ENCODE data around the gene RTN4R. TPM values are rescaled to one million over a fixed set of nuclear protein-coding genes. Genes with fewer than 3 reads are reported as not detected.
A peak's percentile ranks its signal among the peaks of the same experiment; 100 is the strongest.

The RTN4R gene
- total and polyA plus RNA-seq, 2 of the 13 experiments (the other 11 are each of a cell fraction or from before 2014, with no cell fraction given) = 0.22 to 0.77 TPM

- TF ChIP-seq MXD4 (CRISPR knock-in tag; IDR thresholded peaks at IDR 0.05) (no peak), PREB (CRISPR knock-in tag; IDR thresholded peaks at IDR 0.05) (no peak)
- 7% methylated on average over 5 of the region's 6 CpGs for WGBS (ENCODE audit: low lambda C conversion rate)
- DNase-seq (ENCODE audit: low spot score) = no peak
- ATAC-seq = no peak
- POLR2A ChIA-PET = no interaction called here
- in situ Hi-C loops (cut with HindIII; ENCODE audit: extremely low pct_ligation_motif_present, low pct_unique_long_range_greater_than_20kb) (no loop called here), intact Hi-C loops (cut with micrococcal nuclease; ENCODE audit: unreplicated experiment) (no loop called here)
- Histone ChIP-seq H3K4me2 (ENCODE audit: low read depth, low read length) (no peak overlapping the region), H3K4me1 (ENCODE audit: insufficient read depth, low read length) (no peaks in the 10 kb centered on the region), H3K9me3 (ENCODE audit: low read length) (no peaks in the 10 kb centered on the region), H2AFZ (ENCODE audit: low read length) (no peak overlapping the region), H4K20me1 (ENCODE audit: insufficient read depth, low read length) (0 out of 2 replicates have a peak, but pooled peaks cover 2% of the 10 kb centered on the region), H3K27me3 (ENCODE audit: control insufficient read depth in 1 of 2, insufficient read depth in 2 of 2, low read length in 2 of 2) (peaks cover 5 to 50% of the 10 kb centered on the region in 2 experiments), H3K36me3 (replicated peaks in 1 of 2; ENCODE audit: control insufficient read depth in 1 of 2, insufficient read depth in 2 of 2, low read length in 2 of 2) (no peaks in the 10 kb centered on the region), H3K79me2 (ENCODE audit: insufficient read depth, low read length) (no peaks in the 10 kb centered on the region), H3K9ac (ENCODE audit: insufficient read depth, low read depth, low read length) (no peak overlapping the region), H3K27ac (ENCODE audit: extremely low read length, insufficient read depth, low read length) (no peak overlapping the region), H3K4me3 (replicated peaks in 1 of 3; ENCODE audit: insufficient read depth in 1 of 3, low read depth in 2 of 3, low read length in 3 of 3) (no peak overlapping the region)
- CTCF ChIA-PET (ENCODE audit: low intra/inter-chr PET ratio, low total read pairs) = no interaction called here
- FAIRE-seq = no peak
- no TSS peak for BruUV-seq (replicated peaks)
Measured at GRCh38 chr22:20247608-20248171, 20.4 kb downstream of the RTN4R start.

GRCh38 chr22:20247010-20247505 lies 21.1 kb downstream of the RTN4R start:
- Histone ChIP-seq H3K9me3 (ENCODE audit: low read length) (no peaks in the 10 kb centered on the region), H3K4me2 (ENCODE audit: low read depth, low read length) (no peak overlapping the region), H3K36me3 (replicated peaks in 1 of 2; ENCODE audit: control insufficient read depth in 1 of 2, insufficient read depth in 2 of 2, low read length in 2 of 2) (no peaks in the 10 kb centered on the region), H3K9ac (ENCODE audit: insufficient read depth, low read depth, low read length) (no peak overlapping the region), H3K27ac (ENCODE audit: extremely low read length, insufficient read depth, low read length) (no peak overlapping the region), H3K4me1 (ENCODE audit: insufficient read depth, low read length) (no peaks in the 10 kb centered on the region), H3K4me3 (replicated peaks in 1 of 3; ENCODE audit: insufficient read depth in 1 of 3, low read depth in 2 of 3, low read length in 3 of 3) (no peak overlapping the region), H4K20me1 (ENCODE audit: insufficient read depth, low read length) (0 out of 2 replicates have a peak, but pooled peaks cover 2% of the 10 kb centered on the region), H3K79me2 (ENCODE audit: insufficient read depth, low read length) (no peaks in the 10 kb centered on the region), H3K27me3 (ENCODE audit: control insufficient read depth in 1 of 2, insufficient read depth in 2 of 2, low read length in 2 of 2) (peaks cover 5 to 55% of the 10 kb centered on the region in 2 experiments), H2AFZ (ENCODE audit: low read length) (no peak overlapping the region)
- no peak for DNase-seq (ENCODE audit: low spot score)
- FAIRE-seq = no peak
- ChIA-PET CTCF (ENCODE audit: low intra/inter-chr PET ratio, low total read pairs) (no interaction called here), POLR2A (no interaction called here)
- ATAC-seq = no peak
- 20% methylated on average over 12 of the region's 16 CpGs for WGBS (ENCODE audit: low lambda C conversion rate)
- intact Hi-C loops (cut with micrococcal nuclease; ENCODE audit: unreplicated experiment) = no loop called here
- BruUV-seq (replicated peaks) = no TSS peak
- TF ChIP-seq ZSCAN5A (CRISPR knock-in tag; IDR thresholded peaks at IDR 0.05; ENCODE audit: borderline replicate concordance) (no peak), ZNF468 (CRISPR knock-in tag; IDR thresholded peaks at IDR 0.05) (no peak), KLF6 (CRISPR knock-in tag; IDR thresholded peaks at IDR 0.05) (no peak), CREB1 (IDR thresholded peaks at IDR 0.05) (0 out of 2 replicates have a peak, but pooled peaks have one; percentile 8), CREB1 (CRISPR knock-in tag; IDR thresholded peaks at IDR 0.05) (no peak), ZNF768 (CRISPR knock-in tag; IDR thresholded peaks at IDR 0.05) (no peak)
- in situ Hi-C loops (cut with HindIII; ENCODE audit: extremely low pct_ligation_motif_present, low pct_unique_long_range_greater_than_20kb) = no loop called here

Measured in HepG2 (cell line).